SK-N-SH treated with all-trans-retinoic acid at 6 μM for 48 hours (cell line): ENCODE results near the gene FOXN3.

Experiments
- ATAC-seq: fragments of 200-7000 bp; cut with Tn5 transposase; 3 replicates; pipeline ENCODE4 v1.9.1; 2020; ENCODE audit warnings: mild to moderate bottlenecking, moderate library complexity
- ARNTL ChIP-seq: fragments of 450-650 bp; formaldehyde crosslinking; IDR thresholded peaks from 2 replicates; pipeline ENCODE4 v1.5.0; 2020; ENCODE audit warnings: low read depth, mild to moderate bottlenecking, moderate library complexity, borderline replicate concordance
- BACH2 ChIP-seq: fragments of 250-450 bp; sonication (Bioruptor Pico); IDR thresholded peaks from 2 replicates; pipeline ENCODE4 v1.9.0; 2021; ENCODE audit warnings: mild to moderate bottlenecking, borderline replicate concordance
- CSDC2 ChIP-seq: fragments of 250-450 bp; sonication (Bioruptor Pico); IDR thresholded peaks from 2 replicates; pipeline ENCODE4 v1.5.0; 2020; ENCODE audit warnings: mild to moderate bottlenecking, moderate library complexity
- ESRRG ChIP-seq: fragments of 250-450 bp; sonication (Bioruptor Pico); IDR thresholded peaks from 2 replicates; pipeline ENCODE4 v1.6.1; 2021; ENCODE audit warnings: mild to moderate bottlenecking
- GLIS3 ChIP-seq: fragments of 250-450 bp; sonication (Bioruptor Pico); IDR thresholded peaks from 2 replicates; pipeline ENCODE4 v1.5.0; 2020; ENCODE audit warnings: mild to moderate bottlenecking, moderate library complexity
- ISL1 ChIP-seq: fragments of 250-450 bp; sonication (Bioruptor Pico); IDR thresholded peaks from 2 replicates; pipeline ENCODE4 v2.1.2; 2022; ENCODE audit warnings: mild to moderate bottlenecking, moderate library complexity
- OSR1 ChIP-seq: fragments of 250-450 bp; sonication (Bioruptor Pico); IDR thresholded peaks from 2 replicates; pipeline ENCODE4 v1.8.0; 2022; ENCODE audit warnings: moderate library complexity, mild to moderate bottlenecking, inconsistent platforms
- PATZ1 ChIP-seq: fragments of 250-450 bp; sonication (Bioruptor Pico); IDR thresholded peaks from 2 replicates; pipeline ENCODE4 v1.8.0; 2020; ENCODE audit warnings: mild to moderate bottlenecking, moderate library complexity, borderline replicate concordance
- POU6F1 ChIP-seq: fragments of 250-450 bp; sonication (Bioruptor Pico); IDR thresholded peaks from 2 replicates; pipeline ENCODE4 v1.8.0; 2021; ENCODE audit warnings: low read depth, mild to moderate bottlenecking, moderate library complexity, borderline replicate concordance
- PPARA ChIP-seq: fragments of 250-450 bp; sonication (Bioruptor Pico); IDR thresholded peaks from 2 replicates; pipeline ENCODE4 v1.5.0; 2020; ENCODE audit warnings: mild to moderate bottlenecking, borderline replicate concordance
- RARB ChIP-seq: fragments of 250-450 bp; sonication (Bioruptor Pico); IDR thresholded peaks from 2 replicates; pipeline ENCODE4 v1.8.0; 2021; ENCODE audit warnings: mild to moderate bottlenecking, moderate library complexity
- TCF4 ChIP-seq: fragments of 250-450 bp; sonication (Bioruptor Pico); IDR thresholded peaks from 2 replicates; pipeline ENCODE4 v1.8.0; 2021; ENCODE audit warnings: mild to moderate bottlenecking, moderate library complexity, borderline replicate concordance
- TOX ChIP-seq: fragments of 250-450 bp; sonication (Bioruptor Pico); IDR thresholded peaks from 2 replicates; pipeline ENCODE4 v1.8.0; 2021; ENCODE audit warnings: mild to moderate bottlenecking, moderate library complexity, borderline replicate concordance
- TSHZ2 ChIP-seq: fragments of 250-450 bp; sonication (Bioruptor Pico); IDR thresholded peaks from 2 replicates; pipeline ENCODE4 v1.5.0; 2020; ENCODE audit warnings: mild to moderate bottlenecking, moderate library complexity
- ZC3H10 ChIP-seq: fragments of 250-450 bp; sonication (Bioruptor Pico); IDR thresholded peaks from 2 replicates; pipeline ENCODE4 v1.5.1; 2021; ENCODE audit warnings: mild to moderate bottlenecking, moderate library complexity
- ZFP3 ChIP-seq: fragments of 250-450 bp; sonication (Bioruptor Pico); IDR thresholded peaks from 2 replicates; pipeline ENCODE4 v1.5.0; 2020; ENCODE audit warnings: mild to moderate bottlenecking, moderate library complexity
- ZFP30 ChIP-seq: fragments of 450-650 bp; formaldehyde crosslinking; IDR thresholded peaks from 2 replicates; pipeline ENCODE4 v1.5.0; 2022; ENCODE audit warnings: mild to moderate bottlenecking, moderate library complexity
- ZNF565 ChIP-seq: fragments of 450-650 bp; formaldehyde crosslinking; conservative IDR thresholded peaks from 2 replicates; pipeline ENCODE4 v1.5.0; 2020; ENCODE audit warnings: low read depth, mild to moderate bottlenecking, moderate library complexity
- ZNF70 ChIP-seq: fragments of 450-650 bp; formaldehyde crosslinking; IDR thresholded peaks from 2 replicates; pipeline ENCODE4 v1.5.0; 2020; ENCODE audit warnings: mild to moderate bottlenecking, moderate library complexity
- ZNF8 ChIP-seq: fragments of 450-650 bp; formaldehyde crosslinking; IDR thresholded peaks from 2 replicates; pipeline ENCODE4 v1.5.0; 2020; ENCODE audit warnings: mild to moderate bottlenecking, moderate library complexity

The FOXN3 gene

GRCh38 chr14:89324501-89325298 is 92.3 kb downstream of the FOXN3 start:
- ATAC-seq, result no peak
- no peak for TF ChIP-seq PPARA (CRISPR knock-in tag)
- no peak for TF ChIP-seq BACH2 (CRISPR knock-in tag)
- no peak for TF ChIP-seq ZNF565 (CRISPR knock-in tag)
- TF ChIP-seq TOX (CRISPR knock-in tag), result no peak
- no peak for TF ChIP-seq ISL1 (CRISPR knock-in tag)
- no peak for TF ChIP-seq CSDC2 (CRISPR knock-in tag)
- no peak for TF ChIP-seq ZFP3 (CRISPR knock-in tag)

- no peak for ATAC-seq
- TF ChIP-seq CSDC2 (CRISPR knock-in tag) (no peak), PATZ1 (CRISPR knock-in tag) (no peak), ZNF70 (CRISPR knock-in tag) (no peak), BACH2 (CRISPR knock-in tag) (no peak), ARNTL (CRISPR knock-in tag) (no peak), POU6F1 (CRISPR knock-in tag) (no peak), TCF4 (CRISPR knock-in tag) (no peak), OSR1 (CRISPR knock-in tag) (no peak), ZNF8 (CRISPR knock-in tag) (no peak), TOX (CRISPR knock-in tag) (no peak), GLIS3 (CRISPR knock-in tag) (no peak), PPARA (CRISPR knock-in tag) (no peak), ISL1 (CRISPR knock-in tag) (no peak), ZC3H10 (CRISPR knock-in tag) (no peak)
- TF ChIP-seq, all 23 proteins: peak for 0
Measured at GRCh38 chr14:89320381-89321000, 96.5 kb downstream of the FOXN3 start.

GRCh38 chr14:89319687-89320086 is 97.3 kb downstream of the FOXN3 start:
- no peak for ATAC-seq
- TF ChIP-seq TCF4 (CRISPR knock-in tag) (no peak), RARB (CRISPR knock-in tag) (no peak), ZNF70 (CRISPR knock-in tag) (no peak), BACH2 (CRISPR knock-in tag) (no peak), ZNF565 (CRISPR knock-in tag) (no peak), ZC3H10 (CRISPR knock-in tag) (no peak), TOX (CRISPR knock-in tag) (no peak), ZFP30 (no peak), PPARA (CRISPR knock-in tag) (no peak), CSDC2 (CRISPR knock-in tag) (no peak), GLIS3 (CRISPR knock-in tag) (no peak), ZFP3 (CRISPR knock-in tag) (no peak), ARNTL (CRISPR knock-in tag) (no peak), ESRRG (CRISPR knock-in tag) (no peak), ISL1 (CRISPR knock-in tag) (no peak), OSR1 (CRISPR knock-in tag) (no peak), ZNF8 (CRISPR knock-in tag) (no peak), TSHZ2 (CRISPR knock-in tag) (no peak)
- TF ChIP-seq, all 23 proteins: peak for 0
